ENCODE data around the gene GFY.

GRCh38 chr19:49435670-49436069 lies 10.5 kb downstream of the GFY start:
- TF ChIP-seq POLR2A (IDR thresholded peaks at IDR 0.05; ENCODE audit: low read depth, low read length) = no peak
- TF ChIP-seq CTCF (IDR thresholded peaks at IDR 0.05; ENCODE audit: extremely low read depth in 1 of 2, insufficient read depth in 1 of 2, low read depth in 1 of 2, low read length in 2 of 2) = no peak
- no peak for TF ChIP-seq MYC (IDR thresholded peaks at IDR 0.05; ENCODE audit: low read depth, low read length)
- no peak for TF ChIP-seq EZH2 (IDR thresholded peaks at IDR 0.05; ENCODE audit: borderline replicate concordance, low read depth, low read length, severe bottlenecking)
- no peak for TF ChIP-seq POLR2AphosphoS5 (IDR thresholded peaks at IDR 0.05; ENCODE audit: insufficient read depth, low read depth, low read length)
- TF ChIP-seq MAX (IDR thresholded peaks at IDR 0.05; ENCODE audit: insufficient read depth, insufficient read length) = no peak
- TF ChIP-seq JUN (IDR thresholded peaks at IDR 0.05; ENCODE audit: borderline replicate concordance, insufficient read depth, insufficient read length, low read depth) = no peak
- TF ChIP-seq FOS (IDR thresholded peaks at IDR 0.05; ENCODE audit: borderline replicate concordance, insufficient read depth, low read length) = no peak

Data from endothelial cell of umbilical vein (primary cell).